ENCODE results near the gene CREB3L4.

- TF ChIP-seq YY1 (IDR thresholded peaks at IDR 0.05; ENCODE audit: insufficient read depth, insufficient read length): no peak
- no peak for TF ChIP-seq SUZ12 (IDR thresholded peaks at IDR 0.05; ENCODE audit: extremely low read depth, insufficient read depth, insufficient read length)
- TF ChIP-seq ZNF274 (IDR thresholded peaks at IDR 0.05; ENCODE audit: low read depth, low read length): no peak
Measured at GRCh38 chr1:153951183-153951582, 16.5 kb upstream of the CREB3L4 start.
